ENCODE data around the gene IGSF11.

IGSF11 gene

GRCh38 chr3:118966700-118967099 lies 67.9 kb downstream of the IGSF11 start:
- TF ChIP-seq MAX (IDR thresholded peaks at IDR 0.05) = no peak

- no peak for TF ChIP-seq NFIC (IDR thresholded peaks at IDR 0.05)
- no peak for TF ChIP-seq USF1 (IDR thresholded peaks at IDR 0.05)
- TF ChIP-seq FOXM1 (IDR thresholded peaks at IDR 0.05; ENCODE audit: borderline replicate concordance, low read depth) = no peak
- TF ChIP-seq YY1 (IDR thresholded peaks at IDR 0.05; ENCODE audit: low read depth) = no peak
- no peak for TF ChIP-seq MAX (IDR thresholded peaks at IDR 0.05)
- TF ChIP-seq EP300 (IDR thresholded peaks at IDR 0.05; ENCODE audit: borderline replicate concordance) = no peak
- TF ChIP-seq EGR1 (IDR thresholded peaks at IDR 0.05) = no peak
- TF ChIP-seq CEBPB (IDR thresholded peaks at IDR 0.05) = no peak
- TF ChIP-seq CREB1 (IDR thresholded peaks at IDR 0.05; ENCODE audit: low read depth) = no peak
- no peak for TF ChIP-seq TEAD4 (IDR thresholded peaks at IDR 0.05)
- no peak for TF ChIP-seq REST (IDR thresholded peaks at IDR 0.05; ENCODE audit: low read depth)
- TF ChIP-seq TCF12 (IDR thresholded peaks at IDR 0.05; ENCODE audit: low read depth) = no peak
Measured at GRCh38 chr3:118963711-118964110, 70.9 kb downstream of the IGSF11 start.

GRCh38 chr3:118960876-118961450 lies 73.7 kb downstream of the IGSF11 start:
- TF ChIP-seq FOXM1 (IDR thresholded peaks at IDR 0.05; ENCODE audit: borderline replicate concordance, low read depth) = no peak
- no peak for TF ChIP-seq REST (IDR thresholded peaks at IDR 0.05; ENCODE audit: low read depth)
- TF ChIP-seq TAF1 (IDR thresholded peaks at IDR 0.05; ENCODE audit: low read depth) = no peak
- TF ChIP-seq ZBTB7A (IDR thresholded peaks at IDR 0.05; ENCODE audit: low read depth) = no peak
- TF ChIP-seq TCF12 (IDR thresholded peaks at IDR 0.05; ENCODE audit: low read depth) = no peak
- TF ChIP-seq TEAD4 (IDR thresholded peaks at IDR 0.05) = no peak
- TF ChIP-seq MAX (IDR thresholded peaks at IDR 0.05) = no peak
- no peak for TF ChIP-seq EP300 (IDR thresholded peaks at IDR 0.05; ENCODE audit: borderline replicate concordance)
- TF ChIP-seq CREB1 (IDR thresholded peaks at IDR 0.05; ENCODE audit: low read depth) = no peak
- TF ChIP-seq YY1 (IDR thresholded peaks at IDR 0.05; ENCODE audit: low read depth) = no peak
- no peak for TF ChIP-seq CEBPB (IDR thresholded peaks at IDR 0.05)
- no peak for TF ChIP-seq EGR1 (IDR thresholded peaks at IDR 0.05)
- TF ChIP-seq USF1 (IDR thresholded peaks at IDR 0.05) = no peak
- TF ChIP-seq RAD21 (IDR thresholded peaks at IDR 0.05; ENCODE audit: low read depth) = no peak
- TF ChIP-seq NFIC (IDR thresholded peaks at IDR 0.05) = no peak

GRCh38 chr3:118955914-118956556 lies 78.6 kb downstream of the IGSF11 start:
- TF ChIP-seq EP300 (IDR thresholded peaks at IDR 0.05; ENCODE audit: borderline replicate concordance) = no peak
- no peak for TF ChIP-seq MAX (IDR thresholded peaks at IDR 0.05)

GRCh38 chr3:118951089-118951488 lies 83.6 kb downstream of the IGSF11 start:
- no peak for TF ChIP-seq TEAD4 (IDR thresholded peaks at IDR 0.05)
- no peak for TF ChIP-seq REST (IDR thresholded peaks at IDR 0.05; ENCODE audit: low read depth)
- TF ChIP-seq TCF12 (IDR thresholded peaks at IDR 0.05; ENCODE audit: low read depth) = no peak

Data from Ishikawa (cell line).